Neuron (in vitro differentiated cells): Measurements from ENCODE around the gene SERPINA7.

Source experiments
- H2AFZ ChIP-seq: one replicate; pipeline ENCODE4 v1.6.1; 2013; ENCODE audit warnings: low read depth, mild to moderate bottlenecking, inconsistent platforms, low read length, moderate library complexity
- H3K27me3 ChIP-seq: one replicate; pipeline ENCODE4 v1.6.1; 2013; ENCODE audit warnings: low read length; ENCODE audit not compliant: insufficient read depth
- H3K36me3 ChIP-seq: one replicate; pipeline ENCODE4 v1.6.1; 2013; ENCODE audit warnings: low read length; ENCODE audit not compliant: insufficient read depth
- H3K4me1 ChIP-seq: one replicate; pipeline ENCODE4 v1.6.1; 2013; ENCODE audit warnings: low read length; ENCODE audit not compliant: insufficient read depth
- H3K4me3 ChIP-seq: 2 replicates; pipeline ENCODE4 v1.5.1; 2013; ENCODE audit warnings: mild to moderate bottlenecking, low read length, moderate library complexity
- H3K9me3 ChIP-seq: one replicate; pipeline ENCODE4 v1.6.1; 2013; ENCODE audit warnings: low read length

SERPINA7 gene, protein sequence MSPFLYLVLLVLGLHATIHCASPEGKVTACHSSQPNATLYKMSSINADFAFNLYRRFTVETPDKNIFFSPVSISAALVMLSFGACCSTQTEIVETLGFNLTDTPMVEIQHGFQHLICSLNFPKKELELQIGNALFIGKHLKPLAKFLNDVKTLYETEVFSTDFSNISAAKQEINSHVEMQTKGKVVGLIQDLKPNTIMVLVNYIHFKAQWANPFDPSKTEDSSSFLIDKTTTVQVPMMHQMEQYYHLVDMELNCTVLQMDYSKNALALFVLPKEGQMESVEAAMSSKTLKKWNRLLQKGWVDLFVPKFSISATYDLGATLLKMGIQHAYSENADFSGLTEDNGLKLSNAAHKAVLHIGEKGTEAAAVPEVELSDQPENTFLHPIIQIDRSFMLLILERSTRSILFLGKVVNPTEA

DNA sequence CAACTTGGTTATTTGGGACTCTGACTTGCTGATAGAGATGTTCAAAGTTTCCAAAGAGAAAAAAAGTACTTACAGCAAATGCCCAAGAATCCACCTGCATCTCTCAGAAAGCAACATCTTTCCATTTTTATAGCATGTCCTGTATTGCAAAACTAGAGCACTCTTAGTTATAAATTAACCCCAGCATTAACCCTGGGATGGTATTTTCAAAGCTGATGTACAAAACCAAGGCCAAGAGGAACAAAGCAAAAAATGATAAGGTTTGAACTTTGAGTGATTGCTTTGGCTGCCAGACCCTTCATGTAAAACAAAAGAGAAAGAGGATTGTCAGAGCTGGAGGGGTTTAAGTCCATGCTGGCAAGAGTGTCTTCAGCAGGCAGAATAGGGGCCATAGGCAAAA is at the start of gene SERPINA7:
Gene SERPINA7 (minus strand): TSS at position 103 of the 400 bp plus-strand sequence. CDS start 1,669 bp downstream, outside the sequence.
- no peaks in the 10 kb centered on the region for H3K4me1 ChIP-seq
- no peak within 1 kb of the TSS for H3K4me3 ChIP-seq
- no peaks in the 10 kb centered on the region for H3K9me3 ChIP-seq
- no peaks in the 10 kb centered on the region for H3K36me3 ChIP-seq
- no peak within 1 kb of the TSS for H2AFZ ChIP-seq
- no peaks in the 10 kb centered on the region for H3K27me3 ChIP-seq

DNA sequence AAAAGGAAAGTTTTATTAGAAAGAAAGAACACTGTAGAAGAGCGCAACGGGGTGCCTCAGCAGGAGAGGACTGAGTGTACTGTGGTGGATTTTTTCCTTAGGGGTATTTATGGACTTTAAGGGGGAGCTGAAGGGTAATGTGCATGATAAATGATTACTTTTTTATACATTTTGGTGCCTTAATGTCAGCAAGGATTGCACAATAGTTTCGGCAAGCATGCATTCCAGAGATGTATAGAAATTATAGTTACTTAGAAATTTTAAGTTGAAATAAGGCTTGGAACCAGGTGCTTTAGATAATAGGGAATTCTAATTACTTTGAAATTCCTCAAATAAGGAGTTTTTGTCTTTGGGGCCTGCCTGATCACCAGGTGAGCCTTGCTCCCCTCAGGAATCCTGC is 30.5 kb upstream of the SERPINA7 start:
- Histone ChIP-seq H2AFZ (no peak overlapping the region), H3K4me3 (no peak overlapping the region), H3K36me3 (no peaks in the 10 kb centered on the region), H3K4me1 (no peaks in the 10 kb centered on the region), H3K9me3 (no peaks in the 10 kb centered on the region), H3K27me3 (no peaks in the 10 kb centered on the region)

DNA sequence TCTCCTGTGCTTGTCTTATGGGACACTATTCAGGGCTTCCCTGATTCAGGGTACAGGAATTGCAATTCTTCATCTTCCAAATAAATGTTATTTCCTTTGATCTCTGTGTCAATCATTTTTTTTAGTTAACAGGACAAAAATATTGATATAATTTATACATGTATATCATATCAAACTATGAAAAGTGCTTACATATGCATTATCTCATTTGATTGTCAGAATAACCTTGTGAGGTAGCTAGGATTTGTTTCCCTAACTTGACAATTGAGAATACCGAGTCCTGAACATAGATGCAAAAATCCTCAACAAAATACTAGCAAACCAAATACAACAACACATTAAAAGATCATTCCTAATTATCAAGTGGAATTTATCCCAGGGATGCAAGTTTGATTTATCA is 11.5 kb upstream of the SERPINA7 start:
- H3K36me3 ChIP-seq: no peaks in the 10 kb centered on the region
- H3K4me3 ChIP-seq: no peak overlapping the region
- H3K9me3 ChIP-seq: no peaks in the 10 kb centered on the region
- H3K27me3 ChIP-seq: peaks cover 7% of the 10 kb centered on the region
- no peak overlapping the region for H2AFZ ChIP-seq
- no peaks in the 10 kb centered on the region for H3K4me1 ChIP-seq

DNA sequence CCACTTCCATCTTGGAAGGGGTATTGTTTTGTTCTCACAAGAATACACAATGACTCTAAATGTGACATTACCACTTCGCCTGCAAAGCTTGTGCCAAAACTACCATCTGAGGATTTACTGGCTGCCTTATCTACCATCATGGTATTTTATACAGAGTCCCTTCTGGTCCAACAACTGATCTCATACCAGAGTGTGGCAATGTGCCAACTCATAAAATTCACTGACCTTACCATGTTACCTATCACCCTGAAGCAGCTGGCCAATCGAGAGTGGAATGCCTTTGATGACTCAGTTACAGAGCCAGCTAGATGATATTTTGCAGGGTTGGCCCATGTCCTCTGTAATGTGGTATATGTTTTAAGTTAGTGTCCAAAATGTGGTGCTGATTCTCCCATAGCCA is 3.8 kb upstream of the SERPINA7 start:
- Histone ChIP-seq H3K4me3 (no peak overlapping the region), H3K9me3 (no peaks in the 10 kb centered on the region), H3K27me3 (peaks cover 7% of the 10 kb centered on the region), H3K36me3 (no peaks in the 10 kb centered on the region), H2AFZ (no peak overlapping the region), H3K4me1 (no peaks in the 10 kb centered on the region)

DNA sequence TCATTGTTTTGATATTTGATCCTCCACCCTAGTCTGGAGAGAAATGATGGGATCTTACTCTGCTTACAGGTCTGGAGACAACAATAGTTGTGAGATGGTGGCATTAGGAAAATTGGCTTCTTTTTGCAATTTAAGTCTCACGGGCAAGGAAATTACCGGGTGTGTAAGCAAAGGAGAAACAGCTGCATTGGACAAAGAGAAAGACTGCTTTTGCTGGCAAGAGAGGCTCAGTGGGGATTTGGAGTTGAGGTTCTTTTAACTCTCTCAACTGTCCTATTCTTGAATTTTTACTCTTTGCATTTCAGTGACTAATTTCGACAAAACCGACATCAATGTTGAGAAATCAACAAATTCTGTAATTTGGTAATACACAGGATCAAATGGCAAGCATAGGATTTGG is 2.3 kb upstream of the SERPINA7 start:
- Histone ChIP-seq H2AFZ (no peak overlapping the region), H3K27me3 (peaks cover 1% of the 10 kb centered on the region), H3K9me3 (no peaks in the 10 kb centered on the region), H3K4me1 (no peaks in the 10 kb centered on the region), H3K36me3 (no peaks in the 10 kb centered on the region), H3K4me3 (no peak overlapping the region)

DNA sequence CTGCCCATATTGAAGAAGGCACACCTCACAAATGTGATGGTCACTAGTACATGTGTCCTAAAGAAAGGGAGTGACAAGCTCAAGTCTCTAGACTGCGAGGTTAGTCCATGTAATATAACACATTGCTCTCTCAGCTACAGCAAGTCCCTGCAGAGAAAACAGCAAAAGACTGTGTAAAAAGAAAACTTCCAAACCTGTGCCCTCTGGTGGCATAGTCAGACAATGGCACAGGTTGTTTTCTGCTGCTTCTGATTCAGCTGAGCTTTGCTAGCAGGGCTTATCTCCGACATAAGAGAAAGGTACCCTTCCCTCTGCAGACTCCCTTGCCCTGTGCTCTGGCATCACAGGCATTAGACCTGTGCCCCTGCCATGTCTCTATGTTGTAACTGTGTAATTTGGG is 1.4 kb upstream of the SERPINA7 start:
- Histone ChIP-seq H3K9me3 (no peaks in the 10 kb centered on the region), H3K36me3 (no peaks in the 10 kb centered on the region), H3K4me1 (no peaks in the 10 kb centered on the region), H2AFZ (no peak overlapping the region), H3K4me3 (no peak overlapping the region), H3K27me3 (no peaks in the 10 kb centered on the region)

DNA sequence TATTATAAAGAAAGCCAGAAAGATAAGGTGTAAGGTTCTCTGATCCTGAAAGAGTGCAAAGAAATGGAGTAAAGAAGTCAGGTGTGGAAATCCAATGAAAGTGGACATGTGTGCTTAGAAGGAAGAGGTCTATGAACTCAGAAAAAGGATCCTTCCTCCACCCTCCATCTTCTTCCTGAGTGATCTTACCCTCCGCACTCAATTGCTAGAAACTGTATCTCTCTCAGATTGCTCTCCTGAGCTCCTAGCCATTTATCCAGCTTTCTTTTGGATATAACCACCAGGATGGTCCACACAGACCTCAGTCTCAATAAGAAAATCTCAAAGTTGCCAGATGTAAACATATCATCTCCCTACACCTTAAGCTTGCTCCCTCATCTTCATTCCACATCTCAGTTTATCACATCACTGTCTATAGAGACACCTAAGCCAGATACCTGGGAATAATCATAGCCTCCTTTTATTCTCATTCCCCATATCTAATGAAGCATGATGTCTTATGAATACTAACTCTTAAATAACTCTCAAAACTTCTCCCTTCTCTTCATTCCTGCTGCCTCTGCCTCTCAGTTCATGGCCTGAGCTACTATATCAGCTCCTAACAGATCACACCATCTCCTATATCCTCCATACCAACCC is 573 bp downstream of the SERPINA7 start:
- H3K27me3 ChIP-seq: no peaks in the 10 kb centered on the region
- no peaks in the 10 kb centered on the region for H3K36me3 ChIP-seq
- H2AFZ ChIP-seq: no peak overlapping the region

DNA sequence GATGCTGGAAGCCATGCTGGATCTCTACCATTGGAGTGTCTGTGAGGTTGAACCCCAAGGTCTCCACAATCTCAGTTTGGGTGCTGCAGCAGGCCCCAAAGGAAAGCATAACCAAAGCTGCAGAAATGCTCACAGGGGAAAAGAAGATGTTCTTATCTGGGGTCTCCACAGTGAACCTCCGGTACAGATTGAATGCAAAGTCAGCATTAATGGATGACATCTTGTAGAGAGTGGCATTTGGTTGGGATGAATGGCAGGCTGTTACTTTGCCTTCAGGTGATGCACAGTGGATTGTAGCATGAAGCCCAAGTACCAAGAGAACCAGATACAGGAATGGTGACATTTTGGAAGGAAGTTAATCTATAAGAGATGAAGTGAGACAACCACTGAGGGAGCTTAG is 1.8 kb downstream of the SERPINA7 start:
- Histone ChIP-seq H3K27me3 (no peaks in the 10 kb centered on the region), H3K36me3 (no peaks in the 10 kb centered on the region), H3K4me3 (no peak overlapping the region), H3K9me3 (no peaks in the 10 kb centered on the region), H3K4me1 (no peaks in the 10 kb centered on the region), H2AFZ (no peak overlapping the region)

More for the DNA sequence above, 573 bp downstream of the SERPINA7 start:
- Histone ChIP-seq H3K9me3 (no peaks in the 10 kb centered on the region), H3K4me1 (no peaks in the 10 kb centered on the region), H3K4me3 (no peak overlapping the region)

DNA sequence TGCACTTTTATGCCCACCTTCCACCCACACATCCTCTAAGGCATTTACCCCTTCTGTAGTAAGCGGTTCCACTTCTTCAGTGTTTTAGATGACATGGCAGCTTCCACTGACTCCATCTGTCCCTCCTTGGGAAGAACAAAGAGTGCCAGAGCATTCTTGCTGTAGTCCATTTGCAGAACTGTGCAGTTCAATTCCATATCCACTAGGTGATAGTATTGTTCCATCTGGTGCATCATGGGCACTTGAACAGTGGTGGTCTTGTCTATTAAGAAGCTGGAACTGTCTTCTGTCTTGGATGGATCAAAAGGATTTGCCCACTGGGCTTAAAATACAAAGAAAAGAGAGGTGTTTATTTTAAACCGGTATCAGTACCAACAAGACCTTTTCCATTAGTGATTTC is 3.5 kb downstream of the SERPINA7 start:
- Histone ChIP-seq H3K36me3 (no peaks in the 10 kb centered on the region), H3K4me3 (no peak overlapping the region), H2AFZ (no peak overlapping the region), H3K27me3 (no peaks in the 10 kb centered on the region), H3K4me1 (no peaks in the 10 kb centered on the region), H3K9me3 (no peaks in the 10 kb centered on the region)

DNA sequence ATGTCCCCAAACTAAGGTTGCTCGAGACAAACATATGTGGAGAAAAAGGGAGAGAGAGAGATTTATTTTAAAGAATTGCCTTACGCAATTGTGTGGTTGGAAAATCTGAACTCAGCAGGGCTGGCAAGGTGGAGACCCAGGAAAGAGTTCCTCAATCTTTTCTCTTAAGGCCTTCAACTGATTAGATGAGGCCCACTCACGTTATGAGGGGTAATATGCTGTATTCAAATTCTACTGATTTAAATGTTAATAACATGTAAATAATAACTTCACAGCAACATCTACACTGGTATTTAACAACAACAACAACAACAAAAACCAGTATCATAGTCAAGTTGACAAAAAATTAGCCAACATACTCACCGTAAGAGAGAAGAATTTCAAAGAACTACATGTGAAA is 14.6 kb downstream of the SERPINA7 start:
- no peaks in the 10 kb centered on the region for H3K36me3 ChIP-seq
- no peaks in the 10 kb centered on the region for H3K27me3 ChIP-seq
- H3K9me3 ChIP-seq: no peaks in the 10 kb centered on the region
- no peak overlapping the region for H2AFZ ChIP-seq
- H3K4me3 ChIP-seq: no peak overlapping the region
- no peaks in the 10 kb centered on the region for H3K4me1 ChIP-seq

DNA sequence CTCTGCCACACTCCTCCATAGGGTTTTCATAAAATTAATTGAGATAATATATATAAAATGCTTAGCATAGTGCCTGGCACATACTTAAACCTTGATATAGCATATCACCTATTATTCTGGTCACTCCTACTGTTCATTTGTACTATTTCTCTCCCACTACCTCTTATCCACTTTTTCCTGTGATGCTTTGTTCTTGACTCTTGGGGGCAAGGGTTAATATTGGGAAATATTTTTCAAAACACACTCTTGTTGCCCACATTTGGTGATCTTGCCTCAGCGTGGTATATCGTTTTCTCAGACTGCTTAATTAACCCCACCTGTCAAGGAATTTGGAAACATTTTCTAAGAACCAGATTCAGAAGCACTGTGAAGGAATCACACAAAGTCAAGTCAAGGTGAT is 16.3 kb downstream of the SERPINA7 start:
- no peaks in the 10 kb centered on the region for H3K36me3 ChIP-seq
- H3K4me3 ChIP-seq: no peak overlapping the region
- no peaks in the 10 kb centered on the region for H3K4me1 ChIP-seq
- H3K27me3 ChIP-seq: no peaks in the 10 kb centered on the region
- no peaks in the 10 kb centered on the region for H3K9me3 ChIP-seq
- no peak overlapping the region for H2AFZ ChIP-seq

DNA sequence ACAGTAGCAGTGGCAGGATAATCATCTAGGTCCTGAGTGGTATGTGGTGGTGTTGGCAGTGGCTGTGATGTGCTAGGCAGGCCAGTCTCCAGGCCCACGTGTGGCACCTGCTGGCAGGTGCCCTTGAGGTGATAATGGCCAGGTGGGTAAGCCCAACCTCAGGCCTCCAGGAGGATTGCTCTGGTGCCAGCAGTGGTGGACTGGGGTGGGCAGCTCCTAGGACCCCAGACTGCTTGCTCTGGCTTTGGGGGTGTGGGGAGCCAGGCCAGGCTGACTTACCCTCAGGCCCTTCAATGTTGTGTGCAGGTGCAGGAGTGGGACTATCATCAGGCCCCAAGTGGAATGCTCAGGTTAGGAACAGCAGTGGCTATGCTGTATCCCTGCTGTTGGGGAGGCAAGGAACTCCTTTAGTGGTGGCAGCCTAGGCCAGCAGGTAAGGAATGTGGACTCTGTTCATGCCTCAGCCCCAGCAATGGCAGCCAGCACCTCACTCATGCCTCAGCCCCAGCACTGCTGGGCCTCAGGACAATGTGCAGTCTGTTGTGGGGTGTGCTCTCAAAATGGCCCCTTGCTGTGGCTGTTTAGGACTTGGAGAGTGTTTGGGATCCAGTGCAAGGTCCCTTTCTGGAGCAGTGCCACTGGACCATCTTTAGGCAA is 24.3 kb downstream of the SERPINA7 start:
- Histone ChIP-seq H3K36me3 (no peaks in the 10 kb centered on the region), H3K4me1 (no peaks in the 10 kb centered on the region), H3K4me3 (no peak overlapping the region), H2AFZ (no peak overlapping the region), H3K9me3 (no peaks in the 10 kb centered on the region), H3K27me3 (peaks cover 5% of the 10 kb centered on the region)

DNA sequence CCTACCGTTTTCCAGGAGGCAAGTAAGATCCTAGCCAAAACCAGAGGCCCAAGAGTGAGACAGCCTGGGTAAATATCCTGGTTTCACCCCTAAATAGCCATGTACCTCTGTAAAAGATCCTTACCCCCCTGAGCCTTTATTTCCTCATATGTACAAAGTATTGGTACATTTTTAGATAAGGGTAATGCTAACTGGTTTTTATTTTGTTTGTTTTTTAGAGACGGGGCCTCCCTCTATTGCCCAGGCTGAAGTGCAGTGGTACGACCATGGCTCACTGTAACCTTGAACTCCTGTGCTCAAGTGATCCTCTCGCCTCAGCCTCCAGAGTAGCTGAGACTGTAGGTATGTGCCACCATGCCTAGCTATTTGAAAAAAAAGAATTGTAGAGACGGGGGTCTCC is 29.4 kb downstream of the SERPINA7 start:
- Histone ChIP-seq H3K9me3 (no peaks in the 10 kb centered on the region), H3K36me3 (no peaks in the 10 kb centered on the region), H3K4me3 (no peak overlapping the region)

More for the DNA sequence above, 29.4 kb downstream of the SERPINA7 start:
- Histone ChIP-seq H3K27me3 (peaks cover 7% of the 10 kb centered on the region), H3K4me1 (no peaks in the 10 kb centered on the region), H2AFZ (no peak overlapping the region)
